HepG2 (cell line): ENCODE data around the gene NTSR2.

ENCODE experiments used
- EP300 ChIP-seq, 3 experiments: sonication (generic) in 1 of 3; formaldehyde crosslinking in 1 of 3; IDR thresholded peaks; 2 replicates each; pipeline versions ENCODE4 v1.5.1 to v1.6.1; 2011 to 2020; ENCODE audit warnings: low read depth in 2 of 3, low read length in 2 of 3, borderline replicate concordance in 1 of 3, improper control_type of control experiment in 1 of 3, mild to moderate bottlenecking in 1 of 3, missing genetic modification reagents in 1 of 3, moderate library complexity in 1 of 3
- MXI1 ChIP-seq: IDR thresholded peaks from 3 replicates; pipeline ENCODE4 v1.6.1; 2012; ENCODE audit warnings: low read depth, low read length, inconsistent platforms, borderline replicate concordance
- POLR2AphosphoS5 ChIP-seq: IDR thresholded peaks from 2 replicates; pipeline ENCODE4 v1.6.1; 2012; ENCODE audit warnings: low read depth, low read length
- RCOR2 ChIP-seq: IDR thresholded peaks from 2 replicates; pipeline ENCODE4 v1.6.1; 2016; ENCODE audit warnings: missing biosample characterization, missing genetic modification reagents
- SAP130 ChIP-seq: IDR thresholded peaks from 2 replicates; pipeline ENCODE4 v1.6.1; 2016; ENCODE audit warnings: low read depth
- XBP1 ChIP-seq: sonication (generic); formaldehyde crosslinking; IDR thresholded peaks from 2 replicates; pipeline ENCODE4 v1.5.0; 2020; ENCODE audit warnings: missing genetic modification reagents
- TF ChIP-seq, protein P1 (sequence below): sonication (generic); formaldehyde crosslinking; IDR thresholded peaks from 2 replicates; pipeline ENCODE4 v1.5.1; 2020; ENCODE audit warnings: mild to moderate bottlenecking, moderate library complexity, missing genetic modification reagents
- TF ChIP-seq, protein P2 (sequence below): sonication (generic); formaldehyde crosslinking; IDR thresholded peaks from 2 replicates; pipeline ENCODE4 v1.5.0; 2020; ENCODE audit warnings: mild to moderate bottlenecking, missing genetic modification reagents, moderate library complexity
- TF ChIP-seq, protein P3 (sequence below): IDR thresholded peaks from 2 replicates; pipeline ENCODE4 v1.6.1; 2012; ENCODE audit warnings: low read depth, low read length, improper control_type of control experiment

DNA sequence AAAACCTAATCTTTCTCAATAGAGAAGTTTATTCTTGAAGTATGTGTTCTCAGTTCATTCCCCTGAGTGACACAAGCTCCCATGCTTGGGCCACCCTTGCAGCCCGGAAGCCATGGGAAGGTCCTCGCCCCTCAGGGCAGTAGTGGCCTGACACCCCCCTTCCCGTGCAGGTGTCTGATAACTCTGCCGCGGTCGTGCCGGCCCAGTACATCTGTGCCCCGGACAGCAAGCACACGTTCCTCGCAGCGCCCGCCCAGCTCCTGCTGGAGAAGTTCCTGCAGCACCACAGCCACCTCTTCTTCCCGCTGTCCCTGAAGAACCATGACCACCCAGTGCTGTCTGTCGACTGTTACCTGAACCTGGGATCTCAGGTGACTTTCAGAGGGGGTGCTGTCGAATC lies 32.4 kb downstream of the NTSR2 start:
- TF ChIP-seq SAP130 (CRISPR knock-in tag) (no peak), EP300 (IDR thresholded peaks at IDR 0.05; ENCODE audit: low read depth in 2 of 2, low read length in 2 of 2) (no peak), EP300 (CRISPR knock-in tag; IDR thresholded peaks at IDR 0.05; ENCODE audit: borderline replicate concordance) (no peak), RCOR2 (CRISPR knock-in tag) (no peak), MXI1 (no peak), XBP1 (no peak), POLR2AphosphoS5 (no peak)
- TF ChIP-seq, protein P1, sequence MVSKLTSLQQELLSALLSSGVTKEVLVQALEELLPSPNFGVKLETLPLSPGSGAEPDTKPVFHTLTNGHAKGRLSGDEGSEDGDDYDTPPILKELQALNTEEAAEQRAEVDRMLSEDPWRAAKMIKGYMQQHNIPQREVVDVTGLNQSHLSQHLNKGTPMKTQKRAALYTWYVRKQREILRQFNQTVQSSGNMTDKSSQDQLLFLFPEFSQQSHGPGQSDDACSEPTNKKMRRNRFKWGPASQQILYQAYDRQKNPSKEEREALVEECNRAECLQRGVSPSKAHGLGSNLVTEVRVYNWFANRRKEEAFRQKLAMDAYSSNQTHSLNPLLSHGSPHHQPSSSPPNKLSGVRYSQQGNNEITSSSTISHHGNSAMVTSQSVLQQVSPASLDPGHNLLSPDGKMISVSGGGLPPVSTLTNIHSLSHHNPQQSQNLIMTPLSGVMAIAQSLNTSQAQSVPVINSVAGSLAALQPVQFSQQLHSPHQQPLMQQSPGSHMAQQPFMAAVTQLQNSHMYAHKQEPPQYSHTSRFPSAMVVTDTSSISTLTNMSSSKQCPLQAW (CRISPR knock-in tag), result no peak
- TF ChIP-seq, protein P2, sequence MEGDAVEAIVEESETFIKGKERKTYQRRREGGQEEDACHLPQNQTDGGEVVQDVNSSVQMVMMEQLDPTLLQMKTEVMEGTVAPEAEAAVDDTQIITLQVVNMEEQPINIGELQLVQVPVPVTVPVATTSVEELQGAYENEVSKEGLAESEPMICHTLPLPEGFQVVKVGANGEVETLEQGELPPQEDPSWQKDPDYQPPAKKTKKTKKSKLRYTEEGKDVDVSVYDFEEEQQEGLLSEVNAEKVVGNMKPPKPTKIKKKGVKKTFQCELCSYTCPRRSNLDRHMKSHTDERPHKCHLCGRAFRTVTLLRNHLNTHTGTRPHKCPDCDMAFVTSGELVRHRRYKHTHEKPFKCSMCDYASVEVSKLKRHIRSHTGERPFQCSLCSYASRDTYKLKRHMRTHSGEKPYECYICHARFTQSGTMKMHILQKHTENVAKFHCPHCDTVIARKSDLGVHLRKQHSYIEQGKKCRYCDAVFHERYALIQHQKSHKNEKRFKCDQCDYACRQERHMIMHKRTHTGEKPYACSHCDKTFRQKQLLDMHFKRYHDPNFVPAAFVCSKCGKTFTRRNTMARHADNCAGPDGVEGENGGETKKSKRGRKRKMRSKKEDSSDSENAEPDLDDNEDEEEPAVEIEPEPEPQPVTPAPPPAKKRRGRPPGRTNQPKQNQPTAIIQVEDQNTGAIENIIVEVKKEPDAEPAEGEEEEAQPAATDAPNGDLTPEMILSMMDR (CRISPR knock-in tag), result no peak
- TF ChIP-seq, protein P3, sequence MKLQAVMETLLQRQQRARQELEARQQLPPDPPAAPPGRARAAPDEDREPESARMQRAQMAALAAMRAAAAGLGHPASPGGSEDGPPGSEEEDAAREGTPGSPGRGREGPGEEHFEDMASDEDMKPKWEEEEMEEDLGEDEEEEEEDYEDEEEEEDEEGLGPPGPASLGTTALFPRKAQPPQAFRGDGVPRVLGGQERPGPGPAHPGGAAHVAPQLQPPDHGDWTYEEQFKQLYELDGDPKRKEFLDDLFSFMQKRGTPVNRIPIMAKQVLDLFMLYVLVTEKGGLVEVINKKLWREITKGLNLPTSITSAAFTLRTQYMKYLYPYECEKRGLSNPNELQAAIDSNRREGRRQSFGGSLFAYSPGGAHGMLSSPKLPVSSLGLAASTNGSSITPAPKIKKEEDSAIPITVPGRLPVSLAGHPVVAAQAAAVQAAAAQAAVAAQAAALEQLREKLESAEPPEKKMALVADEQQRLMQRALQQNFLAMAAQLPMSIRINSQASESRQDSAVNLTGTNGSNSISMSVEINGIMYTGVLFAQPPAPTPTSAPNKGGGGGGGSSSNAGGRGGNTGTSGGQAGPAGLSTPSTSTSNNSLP, result no peak
